CD4-positive, alpha-beta T cell treated with Interleukin-2 at 100 ng/mL for 4 hours (primary cell): Measurements from ENCODE around the gene MRPL53.

Source experiments
- DNase-seq: peaks from one replicate; pipeline ENCODE4 v3.0.0-alpha.2; 2020; ENCODE audit warnings: low spot score

The MRPL53 gene

GRCh38 chr2:74472086-74472944 lies at the start of gene MRPL53:
Gene MRPL53 (minus strand): TSS chr2:74472680. CDS start chr2:74472660, 20 bp downstream.
- DNase-seq: peak; percentile 96

- DNase-seq: no peak
Measured at GRCh38 chr2:74516650-74517049, 44.2 kb upstream of the MRPL53 start.

GRCh38 chr2:74515981-74516633 lies 43.6 kb upstream of the MRPL53 start:
- peak; percentile 78 for DNase-seq

GRCh38 chr2:74515271-74515980 lies 42.9 kb upstream of the MRPL53 start:
- DNase-seq: no peak

GRCh38 chr2:74514368-74515270 lies 42.1 kb upstream of the MRPL53 start, which contains the start of gene TLX2:
Gene TLX2 (plus strand): TSS chr2:74514450. CDS start chr2:74514807, 357 bp downstream.
- DNase-seq: no peak

- DNase-seq: peak; percentile 35
Measured at GRCh38 chr2:74513605-74514367, 41.3 kb upstream of the MRPL53 start.

GRCh38 chr2:74512744-74513604 lies 40.5 kb upstream of the MRPL53 start:
- DNase-seq: no peak

- DNase-seq: no peak
Measured at GRCh38 chr2:74511104-74511989, 38.9 kb upstream of the MRPL53 start.

GRCh38 chr2:74510272-74510671 lies 37.8 kb upstream of the MRPL53 start:
- no peak for DNase-seq

GRCh38 chr2:74507926-74508520 lies 35.5 kb upstream of the MRPL53 start:
- no peak for DNase-seq

GRCh38 chr2:74507145-74507925 lies 34.9 kb upstream of the MRPL53 start, which contains the start of gene PCGF1:
Gene PCGF1 (minus strand): TSS chr2:74507695. CDS start chr2:74507668, 27 bp downstream.
- DNase-seq: peak; percentile 98

- DNase-seq: no peak
Measured at GRCh38 chr2:74505448-74506246, 33.2 kb upstream of the MRPL53 start.

GRCh38 chr2:74504591-74504990 lies 32.1 kb upstream of the MRPL53 start:
- DNase-seq: no peak

- no peak for DNase-seq
Measured at GRCh38 chr2:74503506-74504475, 31.3 kb upstream of the MRPL53 start.
